Endothelial cell of umbilical vein (primary cell): ENCODE data around the gene NSMCE3. TPM values are rescaled to one million over a fixed set of nuclear protein-coding genes. Genes with fewer than 3 reads are reported as not detected.

Source experiments
- BruUV-seq: library from RNA; stranded (reverse); fragments of 400-500 nt; replicated peaks from 2 replicates; lab custom pipeline; 2021; lab: Mats Ljungman, UMichigan
- CTCF ChIA-PET: fragments of 300-600, 350-600 bp; sonication (Branson Sonifier 250); formaldehyde crosslinking; loops from one replicate; lab custom pipeline; 2021; ENCODE audit warnings: antibody characterized with exemption, inconsistent platforms; lab: Charles Lee
- POLR2A ChIA-PET: fragments of 300-600, 350-600 bp; sonication (Branson Sonifier 250); formaldehyde crosslinking; loops from one replicate; lab custom pipeline; 2021; ENCODE audit warnings: antibody characterized with exemption, inconsistent platforms; lab: Charles Lee
- DNase-seq: peaks from one replicate; pipeline ENCODE4 v3.0.0-alpha.2; 2011; ENCODE audit warnings: low read depth, low spot score
- FAIRE-seq: peaks from 2 replicates; lab custom pipeline; 2011; peaks lifted over from hg19 to GRCh38; lab: Jason Lieb, UNC
- H2AFZ ChIP-seq: 2 replicates; pipeline ENCODE4 v1.6.0; 2012; ENCODE audit warnings: low read depth, low read length, control low read depth, inconsistent platforms
- H3K27ac ChIP-seq: 2 replicates; pipeline ENCODE4 v1.5.1; 2011; ENCODE audit warnings: low read depth, mild to moderate bottlenecking, control low read depth, low read length, moderate library complexity; ENCODE audit not compliant: insufficient read depth
- H3K27me3 ChIP-seq, 2 experiments: 2 replicates each; pipeline versions ENCODE4 v1.6.0 to v1.6.1; 2011; ENCODE audit warnings: low read length in 2 of 2, mixed read lengths in 1 of 2; ENCODE audit not compliant: control insufficient read depth in 2 of 2, insufficient read depth in 2 of 2
- H3K36me3 ChIP-seq, 2 experiments: 2 replicates in 1 of 2; 3 replicates in 1 of 2; pipeline ENCODE4 v1.5.1; 2011; ENCODE audit warnings: low read length in 2 of 2, mild to moderate bottlenecking in 1 of 2, moderate library complexity in 1 of 2; ENCODE audit not compliant: control insufficient read depth in 2 of 2, insufficient read depth in 2 of 2; ENCODE audit errors: extremely low read depth in 1 of 2
- H3K4me1 ChIP-seq: 3 replicates; pipeline ENCODE4 v1.5.1; 2011; ENCODE audit warnings: mild to moderate bottlenecking, low read length; ENCODE audit not compliant: control insufficient read depth, insufficient read depth; ENCODE audit errors: extremely low read depth
- H3K4me2 ChIP-seq: 2 replicates; pipeline ENCODE4 v1.6.1; 2011; ENCODE audit warnings: low read length, control low read depth, mixed read lengths; ENCODE audit not compliant: insufficient read depth
- H3K4me3 ChIP-seq, 3 experiments: fragments of 200-600 bp in 1 of 3; sonication (generic), shearing (Covaris generic) in 1 of 3; replicated peaks in 1 of 3; 2 replicates each; pipeline ENCODE4 v1.5.1; 2011 to 2016; ENCODE audit warnings: control low read depth in 3 of 3, low read length in 3 of 3, mild to moderate bottlenecking in 2 of 3, inconsistent platforms in 1 of 3, low read depth in 1 of 3, moderate library complexity in 1 of 3; ENCODE audit not compliant: insufficient read depth in 1 of 3
- H3K79me2 ChIP-seq: 2 replicates; pipeline ENCODE4 v1.6.0; 2012; ENCODE audit warnings: low read length, inconsistent platforms; ENCODE audit not compliant: control insufficient read depth, insufficient read depth
- H3K9ac ChIP-seq: replicated peaks from 2 replicates; pipeline ENCODE3; 2011; ENCODE audit warnings: low read length, control low read depth; ENCODE audit not compliant: insufficient read depth; ENCODE audit errors: extremely low read depth
- H3K9me1 ChIP-seq: replicated peaks from 3 replicates; pipeline ENCODE4 v1.6.0; 2011; ENCODE audit warnings: mild to moderate bottlenecking, low read length; ENCODE audit not compliant: control insufficient read depth, insufficient read depth; ENCODE audit errors: extremely low read depth
- H3K9me3 ChIP-seq: replicated peaks from 2 replicates; pipeline ENCODE4 v1.5.1; 2012; ENCODE audit warnings: low read length, inconsistent platforms; ENCODE audit not compliant: control insufficient read depth, insufficient read depth
- H4K20me1 ChIP-seq: replicated peaks from 2 replicates; pipeline ENCODE3; 2011; ENCODE audit warnings: mild to moderate bottlenecking, low read length; ENCODE audit not compliant: control insufficient read depth, insufficient read depth; ENCODE audit errors: extremely low read depth
- CTCF ChIP-seq, 2 donors: IDR thresholded peaks; 1 replicate in 1 of 2; 2 replicates in 1 of 2; pipeline ENCODE4 v1.5.1; 2011; ENCODE audit warnings: low read length in 2 of 2, mild to moderate bottlenecking in 2 of 2, moderate library complexity in 2 of 2, control low read depth in 1 of 2, inconsistent platforms in 1 of 2, low read depth in 1 of 2; ENCODE audit not compliant: insufficient read depth in 1 of 2; ENCODE audit errors: extremely low read depth in 1 of 2
- EZH2 ChIP-seq: IDR thresholded peaks from 2 replicates; pipeline ENCODE4 v1.6.1; 2012; ENCODE audit warnings: borderline replicate concordance, low read depth, mild to moderate bottlenecking, moderate library complexity, low read length, inconsistent platforms; ENCODE audit not compliant: severe bottlenecking
- FOS ChIP-seq: IDR thresholded peaks from 2 replicates; pipeline ENCODE4 v1.6.1; 2011; ENCODE audit warnings: mild to moderate bottlenecking, low read length, moderate library complexity, borderline replicate concordance; ENCODE audit not compliant: insufficient read depth
- GATA2 ChIP-seq: IDR thresholded peaks from 2 replicates; pipeline ENCODE4 v1.7.0; 2011; ENCODE audit warnings: low read depth, mild to moderate bottlenecking, moderate library complexity, mixed read lengths, low read length; ENCODE audit not compliant: insufficient read length, insufficient read depth
- JUN ChIP-seq: IDR thresholded peaks from 2 replicates; pipeline ENCODE4 v1.6.1; 2011; ENCODE audit warnings: borderline replicate concordance, low read depth; ENCODE audit not compliant: insufficient read length, insufficient read depth
- MYC ChIP-seq: IDR thresholded peaks from one replicate; pipeline ENCODE4 v1.6.1; 2011; ENCODE audit warnings: mild to moderate bottlenecking, low read depth, low read length
- POLR2A ChIP-seq: IDR thresholded peaks from 2 replicates; pipeline ENCODE4 v1.6.1; 2012; ENCODE audit warnings: low read depth, mild to moderate bottlenecking, control low read depth, low read length
- POLR2AphosphoS5 ChIP-seq: IDR thresholded peaks from 2 replicates; pipeline ENCODE4 v1.6.1; 2012; ENCODE audit warnings: low read depth, mild to moderate bottlenecking, control low read depth, low read length, moderate library complexity; ENCODE audit not compliant: insufficient read depth
- dilution Hi-C: fragments of 300-500 bp; cut with MboI; formaldehyde crosslinking; loops from one replicate; pipeline ENCODE4 v1.15.0; 2019; ENCODE audit warnings: low sequenced_read_pairs; ENCODE audit not compliant: extremely low pct_ligation_motif_present
- intact Hi-C: fragments of 100-400 bp; cut with micrococcal nuclease; formaldehyde crosslinking; loops from one replicate; pipeline ENCODE4 v1.10.0; 2022
- polyA plus RNA-seq, 4 experiments: library from polyadenylated mRNA; depleted of rRNA in 3 of 4; stranded (reverse) in 3 of 4; unstranded in 1 of 4; fragments of >200 nt; gene quantifications; 2 replicates each; pipeline versions ENCODE4 v1.2.1 to v1.2.3, GENCODE V29; 2011 to 2012; ENCODE audit warnings: missing spikeins in 1 of 4
- total RNA-seq: library from RNA; stranded (reverse); gene quantifications from 2 replicates; pipeline ENCODE4 v1.2.3, GENCODE V29; 2021
- TF ChIP-seq, protein P1 (sequence below): IDR thresholded peaks from 2 replicates; pipeline ENCODE4 v1.6.1; 2011; ENCODE audit not compliant: insufficient read depth, insufficient read length

The NSMCE3 gene
- total and polyA plus RNA-seq, 2 donors (not counting 3 experiments of a cell fraction or from before 2014, with no cell fraction given) = 4.5 to 5.8 TPM

DNA sequence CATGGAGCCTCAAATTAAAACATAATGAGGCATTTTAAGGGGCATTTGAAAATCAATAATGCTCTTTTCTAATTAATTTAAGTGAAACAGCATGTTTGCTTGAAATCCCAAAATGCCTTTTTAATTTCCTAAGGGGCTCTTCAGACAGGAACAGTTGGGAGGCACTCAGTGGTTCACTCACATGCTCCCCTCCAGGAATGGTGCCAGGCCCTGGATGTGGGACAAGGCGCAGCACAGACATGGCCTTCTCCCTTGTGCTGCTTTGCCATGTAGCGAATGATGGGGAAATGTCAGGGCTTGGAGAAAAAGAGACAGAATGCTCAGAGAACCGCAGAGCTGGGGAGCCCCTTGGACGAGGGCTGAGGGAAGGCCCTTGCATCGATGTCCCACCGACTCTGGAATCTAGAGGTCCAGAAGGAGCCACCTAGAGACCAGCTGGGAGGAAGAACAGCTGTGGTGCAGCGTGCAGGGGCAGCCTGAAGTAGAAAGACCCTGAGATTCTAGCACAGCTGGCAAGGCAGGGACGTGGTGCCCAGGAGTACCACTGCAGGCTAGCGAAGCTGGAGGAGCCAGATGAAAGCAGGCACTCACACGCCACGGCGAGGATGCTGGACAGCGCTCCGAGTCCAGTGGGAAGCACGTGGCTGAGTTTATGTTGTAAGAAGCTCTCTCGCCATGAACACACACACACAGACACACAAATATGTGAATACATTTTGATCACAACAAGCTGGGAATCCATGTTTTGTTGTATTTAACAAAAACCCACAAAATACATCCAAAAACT, 27.0 kb downstream of the NSMCE3 start:
- Histone ChIP-seq H3K9me3 (no peaks in the 10 kb centered on the region), H3K9ac (no peak overlapping the region), H3K4me2 (no peak overlapping the region), H3K27me3 (no peaks in the 10 kb centered on the region), H3K79me2 (no peaks in the 10 kb centered on the region), H4K20me1 (no peaks in the 10 kb centered on the region), H3K27ac (no peak overlapping the region), H2AFZ (no peak overlapping the region), H3K4me3 (no peak overlapping the region), H3K36me3 (no peaks in the 10 kb centered on the region), H3K4me1 (no peaks in the 10 kb centered on the region), H3K9me1 (no peaks in the 10 kb centered on the region)
- DNase-seq (no peak), FAIRE-seq (no peak)
- CTCF ChIA-PET = no interaction called here
- POLR2A ChIA-PET = no interaction called here
- intact Hi-C loops (loop anchor here (10.0 kb wide), 1 partner anchor 642 kb away; no protein-coding TSS in a partner anchor), dilution Hi-C loops (no loop called here)
- no TSS peak for BruUV-seq
- TF ChIP-seq CTCF (IDR thresholded peaks at IDR 0.05; ENCODE audit: extremely low read depth in 1 of 2, insufficient read depth in 1 of 2, low read depth in 1 of 2, low read length in 2 of 2) (no peak), POLR2AphosphoS5 (no peak), JUN (no peak), MYC (no peak), FOS (no peak), EZH2 (no peak), POLR2A (no peak), GATA2 (no peak)
- TF ChIP-seq, protein P1, sequence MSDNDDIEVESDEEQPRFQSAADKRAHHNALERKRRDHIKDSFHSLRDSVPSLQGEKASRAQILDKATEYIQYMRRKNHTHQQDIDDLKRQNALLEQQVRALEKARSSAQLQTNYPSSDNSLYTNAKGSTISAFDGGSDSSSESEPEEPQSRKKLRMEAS = no peak
